Esophagus muscularis mucosa (tissue), 4 donors: ENCODE measurements around the gene SFXN1.

Experiments
- CTCF ChIP-seq, 3 experiments: fragments of 200-600 bp in 2 of 3; fragments of 450-650 bp in 1 of 3; sonication (generic) in 2 of 3; IDR thresholded peaks; one replicate each; pipeline ENCODE4 v1.5.1; 2017 to 2019; ENCODE audit warnings: antibody characterized with exemption in 3 of 3, mild to moderate bottlenecking in 2 of 3, moderate library complexity in 1 of 3
- EP300 ChIP-seq: sonication (generic); formaldehyde crosslinking; IDR thresholded peaks from one replicate; pipeline ENCODE4 v1.6.1; 2017; ENCODE audit warnings: antibody characterized with exemption
- POLR2A ChIP-seq: fragments of 450-650 bp; IDR thresholded peaks from one replicate; pipeline ENCODE4 v1.6.1; 2017; ENCODE audit warnings: antibody characterized with exemption, moderate library complexity, mild to moderate bottlenecking, low read depth

GRCh38 chr5:175573493-175574269, 95.3 kb downstream of the SFXN1 start:
- TF ChIP-seq CTCF (IDR thresholded peaks at IDR 0.05) (no peak), EP300 (no peak), POLR2A (no peak)
